Stomach (tissue), 4 donors: ENCODE results near the gene PITRM1.

Source experiments
- POLR2A ChIP-seq, 4 donors: fragments of 450-650 bp; IDR thresholded peaks; one replicate each; pipeline ENCODE4 v1.6.1; 2016; ENCODE audit warnings: antibody characterized with exemption in 4 of 4, control low read depth in 2 of 4, mild to moderate bottlenecking in 1 of 4, moderate library complexity in 1 of 4
- POLR2AphosphoS5 ChIP-seq, 3 donors: sonication (generic); formaldehyde crosslinking; IDR thresholded peaks; one replicate each; pipeline ENCODE4 v1.6.1; 2016; ENCODE audit warnings: antibody characterized with exemption in 3 of 3

DNA sequence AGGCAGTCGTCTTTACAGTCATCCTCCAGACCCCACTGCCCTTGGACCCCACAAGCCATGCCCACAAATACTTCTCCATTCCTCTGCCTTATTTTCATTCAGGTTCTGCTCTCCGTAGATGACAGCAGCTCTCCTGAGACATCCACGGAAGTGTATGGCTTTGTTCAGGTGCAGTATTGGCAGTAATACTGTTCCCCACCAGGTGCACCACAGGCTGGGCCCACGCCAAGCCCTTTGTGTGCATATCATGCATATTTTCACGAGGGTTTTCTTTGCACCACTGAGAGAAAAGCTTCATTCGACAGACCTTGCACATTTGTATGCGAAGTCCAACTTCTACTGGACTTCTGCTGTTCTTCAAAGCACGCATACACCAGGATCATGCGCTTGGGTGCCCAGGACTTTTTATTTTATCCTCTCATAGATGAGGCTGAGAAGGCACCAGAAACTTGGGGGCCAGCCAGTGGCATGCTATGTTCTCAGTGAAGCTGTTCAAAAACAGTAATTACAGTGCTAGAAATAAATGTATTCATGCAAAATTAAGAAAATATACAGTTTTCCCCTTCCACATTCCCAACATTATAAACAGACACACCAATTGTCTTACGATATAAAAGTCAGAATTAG is 37.8 kb upstream of the PITRM1 start:
- no peak for TF ChIP-seq POLR2AphosphoS5 (IDR thresholded peaks at IDR 0.05)
- no peak for TF ChIP-seq POLR2A (IDR thresholded peaks at IDR 0.05)
